Measurements from ENCODE around the gene EXOSC2. TPM values are rescaled to one million over a fixed set of nuclear protein-coding genes. Genes with fewer than 3 reads are reported as not detected.

EXOSC2 gene
- total RNA-seq, 4 donors from 2014 or later, result 11.8 to 32.8 (median 28.2) TPM

- Histone ChIP-seq H3K27me3 (peaks cover 76 to 100% (median 82%) of the 10 kb centered on the region in 4 donors), H3K4me1 (peaks cover 65 to 75% (median 69%) of the 10 kb centered on the region in 3 donors), H3K36me3 (no peaks in the 10 kb centered on the region), H3K4me3 (peak overlapping the region in 2 of 4 donors; percentile 47 to 64), H3K27ac (no peak overlapping the region), H3K9me3 (no peaks in the 10 kb centered on the region)
- intact Hi-C loops (cut with DNase I), result no loop called here
- TF ChIP-seq POLR2A (IDR thresholded peaks at IDR 0.05) (no peak), CTCF (IDR thresholded peaks at IDR 0.05) (no peak)
- 1 to 8% methylated on average over 9 to 24 of the region's 47 CpGs for WGBS, 2 donors
- DNase-seq, result no peak
These were observed 32.0 kb upstream of the EXOSC2 start for GRCh38 chr9:130661451-130662098.

GRCh38 chr9:130662099-130662969, 31.2 kb upstream of the EXOSC2 start:
- H3K9me3 ChIP-seq, result no peaks in the 10 kb centered on the region
- H3K27ac ChIP-seq, result no peak overlapping the region
- intact Hi-C loops (cut with DNase I), result no loop called here
- H3K4me1 ChIP-seq, result peaks cover 65 to 79% (median 69%) of the 10 kb centered on the region in 3 donors
- 3 to 11% methylated on average over 7 to 12 of the region's 49 CpGs for WGBS, 2 donors
- no peaks in the 10 kb centered on the region for H3K36me3 ChIP-seq
- peak overlapping the region in 2 of 4 donors; percentile 27 to 64 for H3K4me3 ChIP-seq
- no peak for TF ChIP-seq CTCF (IDR thresholded peaks at IDR 0.05)
- no peak for TF ChIP-seq POLR2A (IDR thresholded peaks at IDR 0.05)
- DNase-seq, result no peak
- peaks cover 79 to 100% (median 88%) of the 10 kb centered on the region in 4 donors for H3K27me3 ChIP-seq

- Histone ChIP-seq H3K36me3 (no peaks in the 10 kb centered on the region), H3K4me3 (peak overlapping the region in 3 of 4 donors; percentile 6 to 53 (median 27)), H3K9me3 (no peaks in the 10 kb centered on the region), H3K27me3 (peaks cover 79 to 100% (median 90%) of the 10 kb centered on the region in 4 donors), H3K4me1 (peaks cover 65 to 79% (median 69%) of the 10 kb centered on the region in 3 donors), H3K27ac (no peak overlapping the region)
- TF ChIP-seq CTCF (IDR thresholded peaks at IDR 0.05), result no peak
- no peak for TF ChIP-seq POLR2A (IDR thresholded peaks at IDR 0.05)
- DNase-seq, result no peak
- WGBS, 2 donors, result 5 to 10% methylated on average over 12 to 15 of the region's 15 CpGs
- intact Hi-C loops (cut with DNase I), result no loop called here
These were observed 30.7 kb upstream of the EXOSC2 start for GRCh38 chr9:130662970-130663257.

- H3K9me3 ChIP-seq, result no peaks in the 10 kb centered on the region
- 0 to 2% methylated on average over 8 to 10 of the region's 65 CpGs for WGBS, 2 donors
- H3K4me1 ChIP-seq, result peaks cover 65 to 79% (median 69%) of the 10 kb centered on the region in 3 donors
- DNase-seq, result no peak
- peak overlapping the region in 3 of 4 donors; percentile 6 to 53 (median 27) for H3K4me3 ChIP-seq
- no peak for TF ChIP-seq POLR2A (IDR thresholded peaks at IDR 0.05)
- TF ChIP-seq CTCF (IDR thresholded peaks at IDR 0.05), result no peak
- intact Hi-C loops (cut with DNase I), result no loop called here
- peaks cover 76 to 100% (median 87%) of the 10 kb centered on the region in 4 donors for H3K27me3 ChIP-seq
- H3K36me3 ChIP-seq, result no peaks in the 10 kb centered on the region
- no peak overlapping the region for H3K27ac ChIP-seq
These were observed 30.2 kb upstream of the EXOSC2 start for GRCh38 chr9:130663258-130663976.
